H1 (cell line): ENCODE measurements around the gene RAMACL.

Source experiments
- CEBPB ChIP-seq: IDR thresholded peaks from 2 replicates; pipeline ENCODE4 v1.6.1; 2012; ENCODE audit warnings: low read depth, low read length
- CHD2 ChIP-seq: IDR thresholded peaks from 2 replicates; pipeline ENCODE4 v1.6.1; 2012; ENCODE audit warnings: low read length, improper control_type of control experiment
- CREB1 ChIP-seq: IDR thresholded peaks from 2 replicates; pipeline ENCODE4 v1.6.1; 2012; ENCODE audit warnings: inconsistent platforms
- GABPA ChIP-seq: IDR thresholded peaks from 2 replicates; pipeline ENCODE4 v1.6.1; 2011; ENCODE audit warnings: mild to moderate bottlenecking, low read length, moderate library complexity, borderline replicate concordance; ENCODE audit not compliant: insufficient read depth
- POLR2A ChIP-seq, 2 experiments: IDR thresholded peaks; 1 replicate in 1 of 2; 2 replicates in 1 of 2; pipeline ENCODE4 v1.6.1; 2011; ENCODE audit warnings: low read depth in 2 of 2, low read length in 2 of 2, mild to moderate bottlenecking in 2 of 2; ENCODE audit errors: control extremely low read depth in 1 of 2
- POLR2AphosphoS5 ChIP-seq: IDR thresholded peaks from 2 replicates; pipeline ENCODE4 v1.6.1; 2011; ENCODE audit warnings: low read depth, low read length
- RAD21 ChIP-seq, 2 experiments: IDR thresholded peaks in 1 of 2; conservative IDR thresholded peaks in 1 of 2; 2 replicates each; pipeline ENCODE4 v1.6.1; 2011; ENCODE audit warnings: low read depth in 2 of 2, low read length in 2 of 2, improper control_type of control experiment in 1 of 2, inconsistent platforms in 1 of 2, mild to moderate bottlenecking in 1 of 2, moderate library complexity in 1 of 2
- RFX5 ChIP-seq: IDR thresholded peaks from 2 replicates; pipeline ENCODE4 v1.6.1; 2011; ENCODE audit warnings: low read depth, low read length, improper control_type of control experiment, borderline replicate concordance
- SIN3A ChIP-seq, 2 experiments: IDR thresholded peaks in 1 of 2; conservative IDR thresholded peaks in 1 of 2; 2 replicates each; pipeline ENCODE4 v1.6.1; 2011 to 2012; ENCODE audit warnings: low read length in 2 of 2, improper control_type of control experiment in 1 of 2, low read depth in 1 of 2, mild to moderate bottlenecking in 1 of 2
- TEAD4 ChIP-seq: IDR thresholded peaks from 2 replicates; pipeline ENCODE4 v1.6.1; 2012; ENCODE audit warnings: low read depth, low read length, inconsistent platforms, mixed read lengths
- YY1 ChIP-seq: IDR thresholded peaks from 2 replicates; pipeline ENCODE4 v1.6.1; 2011; ENCODE audit warnings: low read depth, mild to moderate bottlenecking, low read length
- TF ChIP-seq, protein P1 (sequence below), 3 experiments: IDR thresholded peaks; 1 replicate in 2 of 3; 2 replicates in 1 of 3; pipeline versions ENCODE4 v1.5.1 to v1.6.1; 2011; ENCODE audit warnings: low read length in 3 of 3, mild to moderate bottlenecking in 3 of 3, inconsistent platforms in 2 of 3, low read depth in 1 of 3, moderate library complexity in 1 of 3; ENCODE audit not compliant: insufficient read depth in 1 of 3; ENCODE audit errors: control extremely low read depth in 1 of 3
- TF ChIP-seq, protein P2 (sequence below): IDR thresholded peaks from 2 replicates; pipeline ENCODE4 v1.6.1; 2011; ENCODE audit warnings: low read depth, mild to moderate bottlenecking, low read length; ENCODE audit not compliant: insufficient read depth
- TF ChIP-seq, protein P3 (sequence below): IDR thresholded peaks from 2 replicates; pipeline ENCODE4 v1.6.1; 2011; ENCODE audit warnings: low read length, improper control_type of control experiment

DNA sequence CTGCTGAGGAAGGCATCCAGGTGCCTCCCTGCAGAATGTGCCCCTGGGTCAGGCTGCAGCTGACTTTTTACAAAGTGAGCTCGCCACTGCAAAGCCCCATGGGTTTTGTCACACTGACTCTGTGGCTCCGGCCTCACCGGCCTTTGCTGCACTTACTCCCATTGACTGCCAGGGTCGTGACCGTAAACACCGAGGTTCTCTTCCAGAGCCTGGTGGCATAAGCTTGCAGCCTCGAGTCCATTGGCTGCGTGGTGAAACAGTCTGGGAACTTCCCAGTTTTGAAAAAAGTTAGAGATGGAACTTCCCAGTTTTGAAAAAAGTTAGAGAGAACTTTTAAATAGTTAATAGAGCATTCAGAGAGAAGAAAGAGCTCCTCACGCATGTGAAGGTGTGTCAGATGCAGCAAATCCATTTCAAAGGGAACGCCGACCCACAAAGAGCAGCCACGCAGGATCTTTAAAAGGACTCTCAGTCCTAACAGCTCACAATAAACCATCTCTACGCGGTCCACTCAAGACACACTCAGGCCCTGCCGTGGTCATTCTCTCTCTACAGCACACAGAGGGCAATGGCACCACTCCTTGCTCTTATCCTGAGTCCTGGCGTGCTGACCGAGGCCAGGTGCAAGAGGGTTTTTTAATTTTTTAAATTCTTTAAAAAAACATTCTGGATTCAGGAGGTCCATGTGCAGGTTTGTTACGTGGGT lies 12.8 kb downstream of the RAMACL start:
- TF ChIP-seq, protein P1, sequence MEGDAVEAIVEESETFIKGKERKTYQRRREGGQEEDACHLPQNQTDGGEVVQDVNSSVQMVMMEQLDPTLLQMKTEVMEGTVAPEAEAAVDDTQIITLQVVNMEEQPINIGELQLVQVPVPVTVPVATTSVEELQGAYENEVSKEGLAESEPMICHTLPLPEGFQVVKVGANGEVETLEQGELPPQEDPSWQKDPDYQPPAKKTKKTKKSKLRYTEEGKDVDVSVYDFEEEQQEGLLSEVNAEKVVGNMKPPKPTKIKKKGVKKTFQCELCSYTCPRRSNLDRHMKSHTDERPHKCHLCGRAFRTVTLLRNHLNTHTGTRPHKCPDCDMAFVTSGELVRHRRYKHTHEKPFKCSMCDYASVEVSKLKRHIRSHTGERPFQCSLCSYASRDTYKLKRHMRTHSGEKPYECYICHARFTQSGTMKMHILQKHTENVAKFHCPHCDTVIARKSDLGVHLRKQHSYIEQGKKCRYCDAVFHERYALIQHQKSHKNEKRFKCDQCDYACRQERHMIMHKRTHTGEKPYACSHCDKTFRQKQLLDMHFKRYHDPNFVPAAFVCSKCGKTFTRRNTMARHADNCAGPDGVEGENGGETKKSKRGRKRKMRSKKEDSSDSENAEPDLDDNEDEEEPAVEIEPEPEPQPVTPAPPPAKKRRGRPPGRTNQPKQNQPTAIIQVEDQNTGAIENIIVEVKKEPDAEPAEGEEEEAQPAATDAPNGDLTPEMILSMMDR (IDR thresholded peaks at IDR 0.05; ENCODE audit: control extremely low read depth in 1 of 3, insufficient read depth in 1 of 3, low read depth in 1 of 3, low read length in 3 of 3), result no peak
- TF ChIP-seq GABPA (no peak), POLR2AphosphoS5 (no peak), POLR2A (IDR thresholded peaks at IDR 0.05; ENCODE audit: control extremely low read depth in 1 of 2, low read depth in 2 of 2, low read length in 2 of 2) (no peak), SIN3A (conservative IDR thresholded peaks at IDR 0.05 in 1 of 2, IDR thresholded peaks at IDR 0.05 in 1 of 2; ENCODE audit: low read depth in 1 of 2, low read length in 2 of 2) (no peak), CEBPB (no peak), YY1 (no peak), CHD2 (no peak), RAD21 (IDR thresholded peaks at IDR 0.05 in 1 of 2, conservative IDR thresholded peaks at IDR 0.05 in 1 of 2; ENCODE audit: low read depth in 2 of 2, low read length in 2 of 2) (no peak), CREB1 (no peak), RFX5 (no peak), TEAD4 (no peak)
- TF ChIP-seq, protein P2, sequence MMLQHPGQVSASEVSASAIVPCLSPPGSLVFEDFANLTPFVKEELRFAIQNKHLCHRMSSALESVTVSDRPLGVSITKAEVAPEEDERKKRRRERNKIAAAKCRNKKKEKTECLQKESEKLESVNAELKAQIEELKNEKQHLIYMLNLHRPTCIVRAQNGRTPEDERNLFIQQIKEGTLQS, result no peak
- TF ChIP-seq, protein P3, sequence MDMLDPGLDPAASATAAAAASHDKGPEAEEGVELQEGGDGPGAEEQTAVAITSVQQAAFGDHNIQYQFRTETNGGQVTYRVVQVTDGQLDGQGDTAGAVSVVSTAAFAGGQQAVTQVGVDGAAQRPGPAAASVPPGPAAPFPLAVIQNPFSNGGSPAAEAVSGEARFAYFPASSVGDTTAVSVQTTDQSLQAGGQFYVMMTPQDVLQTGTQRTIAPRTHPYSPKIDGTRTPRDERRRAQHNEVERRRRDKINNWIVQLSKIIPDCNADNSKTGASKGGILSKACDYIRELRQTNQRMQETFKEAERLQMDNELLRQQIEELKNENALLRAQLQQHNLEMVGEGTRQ, result no peak
